Transverse colon (tissue), 4 donors: ENCODE measurements around the gene SLCO1B1. TPM values are rescaled to one million over a fixed set of nuclear protein-coding genes. Genes with fewer than 3 reads are reported as not detected.
"Not testable (repeated sequence)": the region's sequence is repeated elsewhere in the genome, so short reads cannot be mapped to it uniquely, and the experiment has no call there.

Experiments
- DNase-seq: peaks from one replicate; pipeline ENCODE4 v3.0.0-alpha.2; 2019
- H3K27ac ChIP-seq, 4 donors: fragments of 200-600 bp; sonication (generic); 2 replicates each; pipeline ENCODE4 v1.5.1; 2016 to 2018; ENCODE audit warnings: inconsistent platforms in 4 of 4
- H3K27me3 ChIP-seq: fragments of 200-600 bp; sonication (generic); 2 replicates; pipeline ENCODE4 v1.5.1; 2017; ENCODE audit warnings: inconsistent platforms
- H3K36me3 ChIP-seq, 4 donors: fragments of 200-600 bp; sonication (generic); 2 replicates each; pipeline ENCODE4 v1.5.1; 2017 to 2019; ENCODE audit warnings: inconsistent platforms in 4 of 4
- H3K4me1 ChIP-seq, 4 donors: fragments of 200-600 bp; sonication (generic); 2 replicates each; pipeline ENCODE4 v1.5.1; 2017 to 2020; ENCODE audit warnings: inconsistent platforms in 4 of 4
- H3K4me3 ChIP-seq, 4 donors: fragments of 200-600 bp; sonication (generic); 1 replicate in 1 of 4; 2 replicates in 3 of 4; pipeline versions ENCODE4 v1.5.1 to v1.6.1; 2017 to 2019; ENCODE audit warnings: inconsistent platforms in 4 of 4
- H3K9me3 ChIP-seq, 2 donors: fragments of 200-600 bp; sonication (generic); 2 replicates each; pipeline ENCODE4 v1.5.1; 2017 to 2019; ENCODE audit warnings: inconsistent platforms in 2 of 2
- EP300 ChIP-seq: sonication (generic); formaldehyde crosslinking; IDR thresholded peaks from one replicate; pipeline ENCODE4 v1.6.1; 2017; ENCODE audit warnings: antibody characterized with exemption, low read depth
- POLR2A ChIP-seq: fragments of 450-650 bp; IDR thresholded peaks from one replicate; pipeline ENCODE4 v1.6.1; 2016; ENCODE audit warnings: antibody characterized with exemption, mild to moderate bottlenecking, moderate library complexity
- POLR2AphosphoS5 ChIP-seq, 3 donors: sonication (generic); formaldehyde crosslinking; IDR thresholded peaks; one replicate each; pipeline ENCODE4 v1.6.1; 2016; ENCODE audit warnings: antibody characterized with exemption in 3 of 3
- WGBS, 2 donors: methylation state at CpG; one replicate each; pipeline ENCODE4 v1.1.5; 2018; ENCODE audit warnings: low coverage in 1 of 2; 5-methylcytosine and 5-hydroxymethylcytosine counted together
- in situ Hi-C, 4 donors: fragments of 200-750 bp; cut with MboI; loops; one replicate each; pipeline versions ENCODE4 v1.15.0 to v1.15.1; 2017; ENCODE audit warnings: low sequenced_read_pairs in 3 of 4, low pct_ligation_motif_present in 1 of 4, low pct_unique_long_range_greater_than_20kb in 1 of 4
- intact Hi-C: fragments of 100-400 bp; cut with DNase I; formaldehyde crosslinking; loops from one replicate; pipeline ENCODE4 v1.15.1; 2023; ENCODE audit warnings: low total_unique reads
- total RNA-seq, 4 donors: library from RNA; depleted of rRNA; stranded (reverse); fragments of >200 nt; gene quantifications; one replicate each; pipeline ENCODE4 v1.1.0, GENCODE V29; 2016
- TF ChIP-seq, protein P1 (sequence below), 5 experiments: fragments of 200-600 bp in 3 of 5; fragments of 450-650 bp in 2 of 5; sonication (generic) in 3 of 5; IDR thresholded peaks; 1 replicate in 2 of 5; 2 replicates in 3 of 5; pipeline ENCODE4 v1.5.1; 2016 to 2017; ENCODE audit warnings: antibody characterized with exemption in 5 of 5, inconsistent platforms in 3 of 5, mild to moderate bottlenecking in 2 of 5, moderate library complexity in 1 of 5

SLCO1B1 gene
- total RNA-seq, 4 donors from 2014 or later = not detected

DNA sequence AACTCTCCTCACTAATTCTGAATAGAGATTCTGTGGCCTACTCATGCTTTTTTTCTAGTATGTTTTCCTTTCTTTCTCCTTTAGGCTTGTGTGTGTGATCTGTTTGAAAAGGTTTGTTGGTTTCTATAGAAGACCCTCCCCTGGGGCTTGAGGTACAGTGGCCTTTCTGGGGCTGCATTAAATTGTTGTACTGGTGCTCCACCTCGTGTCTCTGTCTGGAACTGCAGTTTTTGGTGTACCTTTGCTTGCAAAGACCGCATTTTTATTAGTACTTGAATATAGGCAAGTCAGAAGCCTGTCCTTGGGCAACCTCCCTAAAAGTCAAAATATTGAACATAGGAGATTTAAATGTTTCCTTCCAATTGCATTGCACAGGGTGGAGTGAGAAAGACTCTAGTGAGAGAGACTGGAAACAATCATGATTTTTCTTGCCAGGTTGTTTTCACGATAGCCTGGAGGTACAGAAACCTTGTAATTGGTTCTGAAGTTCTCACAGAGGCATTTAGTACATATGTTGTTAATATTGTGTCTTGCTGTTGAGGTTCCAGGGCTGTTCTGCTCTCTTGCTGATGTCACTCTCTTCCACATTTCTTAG, 39.0 kb downstream of the SLCO1B1 start:
- in situ Hi-C loops (no loop called here), intact Hi-C loops (no loop called here)
- no peak overlapping the region for H3K4me3 ChIP-seq
- no peaks in the 10 kb centered on the region for H3K36me3 ChIP-seq
- TF ChIP-seq, protein P1, sequence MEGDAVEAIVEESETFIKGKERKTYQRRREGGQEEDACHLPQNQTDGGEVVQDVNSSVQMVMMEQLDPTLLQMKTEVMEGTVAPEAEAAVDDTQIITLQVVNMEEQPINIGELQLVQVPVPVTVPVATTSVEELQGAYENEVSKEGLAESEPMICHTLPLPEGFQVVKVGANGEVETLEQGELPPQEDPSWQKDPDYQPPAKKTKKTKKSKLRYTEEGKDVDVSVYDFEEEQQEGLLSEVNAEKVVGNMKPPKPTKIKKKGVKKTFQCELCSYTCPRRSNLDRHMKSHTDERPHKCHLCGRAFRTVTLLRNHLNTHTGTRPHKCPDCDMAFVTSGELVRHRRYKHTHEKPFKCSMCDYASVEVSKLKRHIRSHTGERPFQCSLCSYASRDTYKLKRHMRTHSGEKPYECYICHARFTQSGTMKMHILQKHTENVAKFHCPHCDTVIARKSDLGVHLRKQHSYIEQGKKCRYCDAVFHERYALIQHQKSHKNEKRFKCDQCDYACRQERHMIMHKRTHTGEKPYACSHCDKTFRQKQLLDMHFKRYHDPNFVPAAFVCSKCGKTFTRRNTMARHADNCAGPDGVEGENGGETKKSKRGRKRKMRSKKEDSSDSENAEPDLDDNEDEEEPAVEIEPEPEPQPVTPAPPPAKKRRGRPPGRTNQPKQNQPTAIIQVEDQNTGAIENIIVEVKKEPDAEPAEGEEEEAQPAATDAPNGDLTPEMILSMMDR (IDR thresholded peaks at IDR 0.05) = peak; percentile 43 to 58 (median 57)
- TF ChIP-seq POLR2AphosphoS5 (IDR thresholded peaks at IDR 0.05) = no peak
- H3K27ac ChIP-seq = no peak overlapping the region
- WGBS, 2 donors = 28 to 48% methylated on average over 2 to 3 of the region's 3 CpGs
- no peaks in the 10 kb centered on the region for H3K27me3 ChIP-seq
- DNase-seq = peak; percentile 24
- no peaks in the 10 kb centered on the region for H3K9me3 ChIP-seq
- H3K4me1 ChIP-seq = no peaks in the 10 kb centered on the region

DNA sequence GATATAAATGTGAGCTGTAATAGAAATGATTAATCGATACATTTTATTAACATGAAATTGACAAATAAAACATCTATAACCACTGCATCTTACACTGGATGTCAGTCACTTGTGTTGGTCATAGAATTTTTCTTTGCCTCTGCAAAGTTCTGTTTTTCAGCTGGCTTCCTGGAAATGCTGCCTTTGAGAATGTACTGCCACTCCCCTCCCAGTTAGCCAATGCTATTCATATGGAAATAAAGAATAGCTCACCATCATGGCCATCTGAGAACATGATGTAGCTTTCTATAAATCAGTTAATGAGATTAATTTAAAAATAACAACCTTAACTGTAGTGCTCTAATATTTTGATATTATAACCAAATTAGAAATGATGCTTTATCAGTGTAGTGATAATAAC, 41.1 kb downstream of the SLCO1B1 start:
- Histone ChIP-seq H3K36me3 (no peaks in the 10 kb centered on the region), H3K27me3 (no peaks in the 10 kb centered on the region), H3K27ac (no peak overlapping the region), H3K4me1 (no peaks in the 10 kb centered on the region), H3K4me3 (no peak overlapping the region), H3K9me3 (no peaks in the 10 kb centered on the region)
- intact Hi-C loops = no loop called here
- TF ChIP-seq POLR2A (no peak), EP300 (no peak), POLR2AphosphoS5 (IDR thresholded peaks at IDR 0.05) (no peak)
- TF ChIP-seq, protein P1 (IDR thresholded peaks at IDR 0.05) = no peak
- 82 to 92% methylated on average over 1 of the region's 1 CpG for WGBS, 2 donors
- in situ Hi-C loops = no loop called here
- DNase-seq = no peak

DNA sequence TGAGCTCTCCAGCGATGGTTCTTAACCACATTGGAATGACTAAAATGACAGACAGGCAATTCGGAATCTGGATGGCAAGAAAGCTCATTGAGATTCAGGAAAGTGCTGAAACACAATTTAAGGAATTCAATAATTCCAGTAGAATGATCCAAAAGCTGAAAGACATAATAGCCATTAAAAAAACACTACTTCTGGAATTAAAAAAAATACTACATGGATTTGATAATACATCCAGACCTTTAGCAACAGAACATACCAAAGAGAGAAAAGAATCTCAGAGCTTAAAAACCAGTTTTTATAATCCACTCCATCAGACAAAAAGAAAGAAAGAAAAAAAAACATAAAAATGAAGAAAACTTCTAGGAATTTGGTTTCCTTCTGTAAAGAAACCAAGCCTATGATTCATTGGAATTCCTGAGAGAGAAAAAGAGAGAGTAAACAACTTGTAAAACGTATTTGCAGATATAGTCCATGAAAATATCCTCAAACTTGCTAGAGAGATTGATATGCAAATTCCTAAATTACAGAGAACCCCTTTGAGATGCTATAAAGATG, 52.8 kb downstream of the SLCO1B1 start:
- no peaks in the 10 kb centered on the region for H3K36me3 ChIP-seq
- H3K4me3 ChIP-seq = no peak overlapping the region
- intact Hi-C loops = no loop called here
- H3K4me1 ChIP-seq = no peaks in the 10 kb centered on the region
- in situ Hi-C loops = no loop called here
- 52 to 60% methylated on average over 3 of the region's 3 CpGs for WGBS, 2 donors
- H3K27me3 ChIP-seq = no peaks in the 10 kb centered on the region
- H3K27ac ChIP-seq = no peak overlapping the region
- no peaks in the 10 kb centered on the region for H3K9me3 ChIP-seq
- no peak for DNase-seq
- TF ChIP-seq POLR2AphosphoS5 (IDR thresholded peaks at IDR 0.05) (no peak), POLR2A (no peak), EP300 (no peak)
- TF ChIP-seq, protein P1 (IDR thresholded peaks at IDR 0.05) = no peak

DNA sequence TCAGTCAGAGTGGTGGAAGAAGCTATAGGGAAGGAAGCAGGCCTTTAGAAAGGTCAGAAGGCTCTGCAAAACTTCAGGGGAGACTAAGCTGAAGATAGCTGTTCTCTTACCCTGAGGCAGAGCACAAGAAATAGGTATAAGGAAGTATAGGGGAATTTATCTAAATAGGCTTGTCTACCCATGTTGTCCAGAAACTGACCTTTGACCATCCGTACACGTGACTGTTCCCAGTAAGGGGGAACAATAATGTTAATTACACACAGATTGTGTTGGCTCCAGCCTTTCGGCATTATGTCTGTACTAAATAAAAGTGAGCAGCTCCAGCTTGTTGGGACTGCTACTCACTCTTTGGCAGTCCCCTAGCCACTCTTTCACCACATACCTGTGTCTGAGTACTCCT, 59.0 kb downstream of the SLCO1B1 start:
- in situ Hi-C loops = no loop called here
- H3K36me3 ChIP-seq = no peaks in the 10 kb centered on the region
- no peaks in the 10 kb centered on the region for H3K9me3 ChIP-seq
- intact Hi-C loops = no loop called here
- H3K27me3 ChIP-seq = no peaks in the 10 kb centered on the region
- TF ChIP-seq POLR2AphosphoS5 (IDR thresholded peaks at IDR 0.05) (no peak), EP300 (no peak), POLR2A (no peak)
- TF ChIP-seq, protein P1 (IDR thresholded peaks at IDR 0.05) = no peak
- no peak overlapping the region for H3K27ac ChIP-seq
- H3K4me3 ChIP-seq = no peak overlapping the region
- DNase-seq = no peak
- 13 to 50% methylated on average over 2 to 3 of the region's 3 CpGs for WGBS, 2 donors
- H3K4me1 ChIP-seq = no peaks in the 10 kb centered on the region

DNA sequence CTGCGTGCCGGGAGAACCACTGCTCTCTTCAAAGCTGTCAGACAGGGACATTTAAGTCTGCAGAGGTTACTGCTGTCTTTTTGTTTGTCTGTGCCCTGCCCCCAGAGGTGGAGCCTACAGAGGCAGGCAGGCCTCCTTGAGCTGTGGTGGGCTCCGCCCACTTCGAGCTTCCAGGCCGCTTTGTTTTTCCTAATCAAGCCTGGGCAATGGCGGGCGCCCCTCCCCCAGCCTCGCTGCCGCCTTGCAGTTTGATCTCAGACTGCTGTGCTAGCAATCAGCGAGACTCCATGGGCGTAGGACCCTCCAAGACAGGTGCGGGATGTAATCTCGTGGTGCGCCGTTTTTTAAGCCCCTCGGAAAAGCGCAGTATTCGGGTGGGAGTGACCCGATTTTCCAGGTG, 83.4 kb downstream of the SLCO1B1 start:
- in situ Hi-C loops, H3K9me3 ChIP-seq, H3K4me3 ChIP-seq, H3K27ac ChIP-seq, DNase-seq, H3K36me3 ChIP-seq, intact Hi-C loops, H3K4me1 ChIP-seq, H3K27me3 ChIP-seq: not testable (repeated sequence)
- 88% methylated on average over 16 of the region's 19 CpGs; no CpG with 5 or more reads in 1 of the 2 donors for WGBS, 2 donors
